ENCODE measurements around the gene KRT15. TPM values are rescaled to one million over a fixed set of nuclear protein-coding genes. Genes with fewer than 3 reads are reported as not detected.
A peak's percentile ranks its signal among the peaks of the same experiment; 100 is the strongest.

KRT15 gene
- total RNA-seq, 6 donors from 2014 or later: 10.5 to 57.9 (median 19.2) TPM

DNA sequence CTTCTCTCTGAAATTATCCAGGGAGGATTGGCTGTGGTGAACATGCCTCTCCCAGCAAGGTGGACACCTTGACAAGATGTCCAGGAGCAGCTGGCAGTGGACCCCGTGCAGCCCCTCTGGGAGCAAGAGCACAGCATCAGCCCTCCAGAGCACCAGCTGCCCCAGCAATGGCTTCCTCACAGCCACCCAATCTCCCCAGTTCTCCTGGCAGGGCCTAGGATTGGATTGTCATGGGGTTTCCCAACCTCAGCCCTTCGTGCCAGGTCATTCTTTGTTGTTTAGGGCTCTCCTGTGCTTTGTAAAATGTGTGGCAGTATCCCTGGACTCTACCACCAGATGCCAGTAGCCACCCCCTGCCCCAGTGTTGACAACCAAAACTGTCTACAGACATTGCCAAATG, 27.2 kb downstream of the KRT15 start:
- TF ChIP-seq EP300 (IDR thresholded peaks at IDR 0.05) (no peak), POLR2AphosphoS5 (IDR thresholded peaks at IDR 0.05) (no peak), POLR2A (IDR thresholded peaks at IDR 0.05) (no peak)
- 90% methylated on average over 2 of the region's 2 CpGs; no CpG with 5 or more reads in 1 of the 2 donors for WGBS, 2 donors
- H3K4me3 ChIP-seq: no peak overlapping the region
- H3K9me3 ChIP-seq: no peaks in the 10 kb centered on the region
- DNase-seq (no peak), ATAC-seq (ENCODE audit: low FRiP score in 2 of 2) (no peak)
- peaks cover 6 to 12% (median 7%) of the 10 kb centered on the region in 4 donors for H3K4me1 ChIP-seq
- H3K36me3 ChIP-seq: no peaks in the 10 kb centered on the region
- no peaks in the 10 kb centered on the region for H3K27me3 ChIP-seq
- no peak overlapping the region for H3K27ac ChIP-seq

DNA sequence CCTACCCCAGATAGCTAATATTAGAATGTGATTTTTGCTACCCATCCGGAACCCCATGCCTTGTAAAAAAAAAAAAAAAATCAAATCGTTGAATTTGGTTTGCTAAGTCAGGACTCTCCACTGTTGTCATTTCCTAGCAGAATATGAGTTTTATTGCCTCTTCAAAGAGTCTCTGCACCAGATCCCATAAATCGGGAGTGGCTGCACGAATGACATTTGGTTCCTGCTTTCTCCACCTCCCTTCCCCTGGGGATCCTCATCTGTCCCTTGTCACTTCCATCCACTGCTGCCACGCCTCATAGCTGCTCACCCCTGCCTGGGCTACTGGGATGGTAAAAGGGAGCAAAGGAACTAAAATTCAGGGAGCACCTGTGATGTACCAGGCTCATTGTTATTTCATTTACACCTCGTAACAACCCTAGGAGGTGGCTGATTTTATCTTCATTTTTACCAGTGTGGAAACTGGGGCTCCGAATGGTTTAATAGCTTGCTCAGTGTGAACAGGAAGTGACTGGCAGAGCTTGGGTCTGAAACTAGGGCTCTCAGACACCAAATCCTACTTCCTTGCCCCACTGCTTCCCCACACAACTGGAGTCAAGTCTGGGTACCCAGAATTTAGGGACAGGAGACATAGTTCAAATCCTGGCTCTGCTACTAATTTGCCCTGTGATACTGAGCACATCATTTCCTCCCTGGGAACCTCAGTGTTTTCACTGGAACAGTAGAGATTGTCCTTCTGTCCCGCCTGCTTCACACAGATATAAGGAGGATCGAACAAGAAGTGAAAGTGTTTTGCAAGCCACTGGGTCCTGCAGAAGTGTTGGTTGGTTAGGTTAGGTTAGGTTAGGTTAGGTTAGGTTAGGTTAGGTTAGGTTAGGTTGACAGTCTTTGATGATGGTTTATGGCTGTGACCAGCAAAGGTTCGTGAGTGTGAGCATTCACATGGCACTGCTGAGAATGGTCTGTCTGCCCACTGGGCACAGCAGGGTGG, 28.4 kb downstream of the KRT15 start:
- DNase-seq: no peak
- WGBS, 2 donors: 71 to 73% methylated on average over 10 of the region's 10 CpGs

DNA sequence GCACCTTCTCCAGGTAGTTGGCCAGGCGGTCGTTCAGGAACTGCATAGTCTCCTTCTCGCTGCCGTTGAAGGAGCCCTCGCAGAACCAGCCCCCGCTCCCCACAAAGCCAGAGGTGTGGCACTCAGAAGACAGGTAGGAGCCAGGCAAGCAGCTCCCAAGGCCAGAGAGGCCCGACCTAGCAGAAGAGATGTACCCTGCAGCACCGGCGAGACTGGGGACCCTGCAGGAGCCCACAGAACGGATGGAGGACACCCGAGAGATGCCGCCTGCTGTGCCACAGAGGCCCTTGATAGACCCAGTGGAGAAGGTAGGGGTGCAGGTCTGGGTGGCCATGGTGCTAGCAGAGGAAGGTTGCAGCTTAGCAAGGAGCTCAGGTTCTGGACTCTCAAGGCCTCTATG, 29.2 kb downstream of the KRT15 start, which contains the start of gene KRT36:
Gene KRT36 (minus strand): TSS at position 380 of the 400 bp plus-strand sequence. CDS start 46 bp downstream, at position 334.
- Histone ChIP-seq H3K9me3 (no peaks in the 10 kb centered on the region), H3K27me3 (no peaks in the 10 kb centered on the region), H3K4me1 (peaks cover 6 to 12% (median 7%) of the 10 kb centered on the region in 4 donors), H3K4me3 (no peak within 1 kb of the TSS), H3K27ac (peak within 1 kb of the TSS in 1 of 4 donors; percentile 5), H3K36me3 (no peaks in the 10 kb centered on the region)
- TF ChIP-seq EP300 (IDR thresholded peaks at IDR 0.05) (no peak), POLR2A (IDR thresholded peaks at IDR 0.05) (no peak), POLR2AphosphoS5 (IDR thresholded peaks at IDR 0.05) (no peak)
- TF ChIP-seq, protein P1, sequence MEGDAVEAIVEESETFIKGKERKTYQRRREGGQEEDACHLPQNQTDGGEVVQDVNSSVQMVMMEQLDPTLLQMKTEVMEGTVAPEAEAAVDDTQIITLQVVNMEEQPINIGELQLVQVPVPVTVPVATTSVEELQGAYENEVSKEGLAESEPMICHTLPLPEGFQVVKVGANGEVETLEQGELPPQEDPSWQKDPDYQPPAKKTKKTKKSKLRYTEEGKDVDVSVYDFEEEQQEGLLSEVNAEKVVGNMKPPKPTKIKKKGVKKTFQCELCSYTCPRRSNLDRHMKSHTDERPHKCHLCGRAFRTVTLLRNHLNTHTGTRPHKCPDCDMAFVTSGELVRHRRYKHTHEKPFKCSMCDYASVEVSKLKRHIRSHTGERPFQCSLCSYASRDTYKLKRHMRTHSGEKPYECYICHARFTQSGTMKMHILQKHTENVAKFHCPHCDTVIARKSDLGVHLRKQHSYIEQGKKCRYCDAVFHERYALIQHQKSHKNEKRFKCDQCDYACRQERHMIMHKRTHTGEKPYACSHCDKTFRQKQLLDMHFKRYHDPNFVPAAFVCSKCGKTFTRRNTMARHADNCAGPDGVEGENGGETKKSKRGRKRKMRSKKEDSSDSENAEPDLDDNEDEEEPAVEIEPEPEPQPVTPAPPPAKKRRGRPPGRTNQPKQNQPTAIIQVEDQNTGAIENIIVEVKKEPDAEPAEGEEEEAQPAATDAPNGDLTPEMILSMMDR (IDR thresholded peaks at IDR 0.05): no peak
- WGBS, 2 donors: 95 to 96% methylated on average over 9 to 12 of the region's 12 CpGs
- ATAC-seq (ENCODE audit: low FRiP score in 2 of 2): no peak
- DNase-seq: no peak

More for the DNA sequence above, 28.4 kb downstream of the KRT15 start:
- ATAC-seq (ENCODE audit: low FRiP score in 2 of 2): no peak
- Histone ChIP-seq H3K27ac (peak overlapping the region in 1 of 4 donors; percentile 5), H3K4me1 (peaks cover 6 to 12% (median 7%) of the 10 kb centered on the region in 4 donors), H3K27me3 (no peaks in the 10 kb centered on the region), H3K36me3 (no peaks in the 10 kb centered on the region), H3K4me3 (no peak overlapping the region), H3K9me3 (no peaks in the 10 kb centered on the region)
- TF ChIP-seq POLR2AphosphoS5 (IDR thresholded peaks at IDR 0.05) (no peak), EP300 (IDR thresholded peaks at IDR 0.05) (no peak), POLR2A (IDR thresholded peaks at IDR 0.05) (no peak)
- TF ChIP-seq, protein P1 (IDR thresholded peaks at IDR 0.05): no peak

DNA sequence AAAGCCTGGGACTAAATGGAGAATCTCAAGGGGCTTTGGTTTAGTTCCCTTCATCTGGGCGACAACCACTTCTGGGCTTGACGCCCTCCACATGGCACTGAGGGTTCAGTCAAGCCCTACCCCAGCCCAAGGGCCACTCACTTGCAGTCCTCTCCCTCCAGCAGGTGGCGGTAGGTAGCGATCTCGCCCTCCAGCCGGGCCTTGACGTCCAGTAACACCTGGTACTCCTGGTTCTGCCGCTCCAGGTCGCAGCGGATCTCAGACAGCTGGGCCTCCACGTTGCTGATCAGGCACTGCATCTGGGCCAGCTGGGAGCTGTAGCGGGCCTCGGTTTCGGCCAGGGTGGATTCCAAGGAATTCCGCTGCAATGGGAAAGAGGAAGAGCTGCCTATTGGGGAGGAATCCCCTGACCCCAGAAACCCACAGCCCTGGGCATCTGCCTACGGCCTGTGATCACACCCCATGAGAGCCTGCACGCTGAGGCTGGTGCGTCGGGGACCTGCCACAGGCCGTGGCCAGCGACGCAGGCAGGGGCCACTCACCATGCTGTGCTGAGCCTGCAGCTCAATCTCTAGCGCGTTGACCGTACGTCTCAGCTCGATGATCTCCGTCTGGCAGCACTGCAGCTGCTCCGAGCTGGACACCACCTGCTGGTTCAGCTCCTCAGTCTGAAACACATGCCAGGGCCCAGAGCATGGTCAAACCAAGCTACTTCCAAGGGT, 31.7 kb downstream of the KRT15 start:
- Histone ChIP-seq H3K4me3 (no peak overlapping the region), H3K27me3 (no peaks in the 10 kb centered on the region), H3K36me3 (no peaks in the 10 kb centered on the region), H3K4me1 (peaks cover 0 to 4% (median 0%) of the 10 kb centered on the region in 4 donors), H3K27ac (no peak overlapping the region), H3K9me3 (no peaks in the 10 kb centered on the region)
- peak; percentile 66 to 76 for DNase-seq
- TF ChIP-seq POLR2A (IDR thresholded peaks at IDR 0.05) (no peak), EP300 (IDR thresholded peaks at IDR 0.05) (no peak), POLR2AphosphoS5 (IDR thresholded peaks at IDR 0.05) (no peak)
- TF ChIP-seq, protein P1 (IDR thresholded peaks at IDR 0.05): peak; percentile 23 to 59 (median 46)
- peak in 1 of 2 donors; percentile 40 for ATAC-seq (ENCODE audit: low FRiP score in 2 of 2)
- WGBS, 2 donors: 60 to 66% methylated on average over 18 to 28 of the region's 29 CpGs

DNA sequence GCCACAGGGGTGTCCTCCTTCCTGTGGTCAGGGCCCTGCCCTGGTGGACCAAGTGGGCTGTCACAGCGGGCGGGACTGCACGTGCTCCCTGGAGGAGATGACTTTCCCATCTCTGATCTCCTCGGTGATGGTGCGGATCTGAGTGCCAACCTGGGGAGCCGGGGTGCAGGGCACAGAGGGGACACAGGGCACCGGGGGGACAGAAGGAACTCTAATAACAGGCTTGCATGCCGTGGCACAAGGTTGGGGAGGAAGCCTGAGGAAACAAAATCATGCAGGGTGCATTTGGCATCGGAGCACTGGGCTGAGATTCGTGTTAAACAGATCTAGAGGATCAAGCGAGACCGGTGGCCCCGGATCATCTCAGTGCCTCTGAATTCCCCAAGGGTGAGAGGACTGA, 32.4 kb downstream of the KRT15 start:
- H3K27me3 ChIP-seq: no peaks in the 10 kb centered on the region
- no peak overlapping the region for H3K27ac ChIP-seq
- no peaks in the 10 kb centered on the region for H3K9me3 ChIP-seq
- H3K36me3 ChIP-seq: no peaks in the 10 kb centered on the region
- H3K4me3 ChIP-seq: no peak overlapping the region
- DNase-seq (no peak), ATAC-seq (ENCODE audit: low FRiP score in 2 of 2) (no peak)
- H3K4me1 ChIP-seq: peaks cover 0 to 4% (median 0%) of the 10 kb centered on the region in 4 donors
- TF ChIP-seq POLR2A (IDR thresholded peaks at IDR 0.05) (no peak), EP300 (IDR thresholded peaks at IDR 0.05) (no peak), POLR2AphosphoS5 (IDR thresholded peaks at IDR 0.05) (no peak)
- TF ChIP-seq, protein P1 (IDR thresholded peaks at IDR 0.05): no peak
- WGBS, 2 donors: 89 to 90% methylated on average over 13 of the region's 13 CpGs

Data from upper lobe of left lung (tissue), 6 donors.